Measurements from ENCODE around the gene DPP6.

DNA sequence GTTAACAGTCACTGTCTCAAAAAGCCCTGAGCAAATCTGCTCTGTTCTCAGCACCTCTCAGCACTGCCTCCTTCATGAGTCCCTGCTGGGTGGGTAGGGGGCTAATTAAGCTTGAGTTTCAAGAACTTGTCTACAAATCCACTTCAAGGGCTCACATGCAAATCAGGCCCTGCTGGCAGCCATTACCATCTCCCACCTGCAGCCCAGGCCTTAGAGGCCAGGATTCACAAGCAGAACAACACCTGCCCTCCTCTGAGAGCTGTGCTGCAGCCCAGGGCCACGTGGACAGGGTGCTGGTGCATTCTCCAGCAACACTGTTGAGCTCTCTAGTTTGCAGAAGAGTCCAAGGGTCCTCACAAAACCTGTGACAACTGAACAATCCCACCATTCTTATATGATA lies 119.2 kb downstream of the DPP6 start:
- TF ChIP-seq, protein P1, sequence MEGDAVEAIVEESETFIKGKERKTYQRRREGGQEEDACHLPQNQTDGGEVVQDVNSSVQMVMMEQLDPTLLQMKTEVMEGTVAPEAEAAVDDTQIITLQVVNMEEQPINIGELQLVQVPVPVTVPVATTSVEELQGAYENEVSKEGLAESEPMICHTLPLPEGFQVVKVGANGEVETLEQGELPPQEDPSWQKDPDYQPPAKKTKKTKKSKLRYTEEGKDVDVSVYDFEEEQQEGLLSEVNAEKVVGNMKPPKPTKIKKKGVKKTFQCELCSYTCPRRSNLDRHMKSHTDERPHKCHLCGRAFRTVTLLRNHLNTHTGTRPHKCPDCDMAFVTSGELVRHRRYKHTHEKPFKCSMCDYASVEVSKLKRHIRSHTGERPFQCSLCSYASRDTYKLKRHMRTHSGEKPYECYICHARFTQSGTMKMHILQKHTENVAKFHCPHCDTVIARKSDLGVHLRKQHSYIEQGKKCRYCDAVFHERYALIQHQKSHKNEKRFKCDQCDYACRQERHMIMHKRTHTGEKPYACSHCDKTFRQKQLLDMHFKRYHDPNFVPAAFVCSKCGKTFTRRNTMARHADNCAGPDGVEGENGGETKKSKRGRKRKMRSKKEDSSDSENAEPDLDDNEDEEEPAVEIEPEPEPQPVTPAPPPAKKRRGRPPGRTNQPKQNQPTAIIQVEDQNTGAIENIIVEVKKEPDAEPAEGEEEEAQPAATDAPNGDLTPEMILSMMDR (IDR thresholded peaks at IDR 0.05 in 2 of 3, conservative IDR thresholded peaks at IDR 0.05 in 1 of 3; ENCODE audit: insufficient read depth in 2 of 3, low read depth in 1 of 3, low read length in 3 of 3) = no peak
- TF ChIP-seq, protein P2, sequence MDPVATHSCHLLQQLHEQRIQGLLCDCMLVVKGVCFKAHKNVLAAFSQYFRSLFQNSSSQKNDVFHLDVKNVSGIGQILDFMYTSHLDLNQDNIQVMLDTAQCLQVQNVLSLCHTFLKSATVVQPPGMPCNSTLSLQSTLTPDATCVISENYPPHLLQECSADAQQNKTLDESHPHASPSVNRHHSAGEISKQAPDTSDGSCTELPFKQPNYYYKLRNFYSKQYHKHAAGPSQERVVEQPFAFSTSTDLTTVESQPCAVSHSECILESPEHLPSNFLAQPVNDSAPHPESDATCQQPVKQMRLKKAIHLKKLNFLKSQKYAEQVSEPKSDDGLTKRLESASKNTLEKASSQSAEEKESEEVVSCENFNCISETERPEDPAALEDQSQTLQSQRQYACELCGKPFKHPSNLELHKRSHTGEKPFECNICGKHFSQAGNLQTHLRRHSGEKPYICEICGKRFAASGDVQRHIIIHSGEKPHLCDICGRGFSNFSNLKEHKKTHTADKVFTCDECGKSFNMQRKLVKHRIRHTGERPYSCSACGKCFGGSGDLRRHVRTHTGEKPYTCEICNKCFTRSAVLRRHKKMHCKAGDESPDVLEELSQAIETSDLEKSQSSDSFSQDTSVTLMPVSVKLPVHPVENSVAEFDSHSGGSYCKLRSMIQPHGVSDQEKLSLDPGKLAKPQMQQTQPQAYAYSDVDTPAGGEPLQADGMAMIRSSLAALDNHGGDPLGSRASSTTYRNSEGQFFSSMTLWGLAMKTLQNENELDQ (CRISPR knock-in tag; IDR thresholded peaks at IDR 0.05; ENCODE audit: borderline replicate concordance) = no peak
- TF ChIP-seq EP300 (IDR thresholded peaks at IDR 0.05; ENCODE audit: low read length) = no peak
- no peak for TF ChIP-seq ZNF253 (CRISPR knock-in tag; conservative IDR thresholded peaks at IDR 0.05)
